Esophagus mucosa (tissue), 1 donor: ENCODE results near the gene PRKAG1. TPM values are rescaled to one million over a fixed set of nuclear protein-coding genes. Genes with fewer than 3 reads are reported as not detected.

Experiments used
- ATAC-seq: fragments of 200-7000 bp; cut with Tn5 transposase; one replicate; pipeline ENCODE4 v1.9.1; 2020
- total RNA-seq: library from RNA; stranded (reverse); gene quantifications from one replicate; pipeline ENCODE4 v1.2.4, GENCODE V29; 2023
- donor health status: DM: yes; HTN: yes; CAD: no.

Gene PRKAG1
- total RNA-seq, 1 donor from 2014 or later: 52.8 TPM

DNA sequence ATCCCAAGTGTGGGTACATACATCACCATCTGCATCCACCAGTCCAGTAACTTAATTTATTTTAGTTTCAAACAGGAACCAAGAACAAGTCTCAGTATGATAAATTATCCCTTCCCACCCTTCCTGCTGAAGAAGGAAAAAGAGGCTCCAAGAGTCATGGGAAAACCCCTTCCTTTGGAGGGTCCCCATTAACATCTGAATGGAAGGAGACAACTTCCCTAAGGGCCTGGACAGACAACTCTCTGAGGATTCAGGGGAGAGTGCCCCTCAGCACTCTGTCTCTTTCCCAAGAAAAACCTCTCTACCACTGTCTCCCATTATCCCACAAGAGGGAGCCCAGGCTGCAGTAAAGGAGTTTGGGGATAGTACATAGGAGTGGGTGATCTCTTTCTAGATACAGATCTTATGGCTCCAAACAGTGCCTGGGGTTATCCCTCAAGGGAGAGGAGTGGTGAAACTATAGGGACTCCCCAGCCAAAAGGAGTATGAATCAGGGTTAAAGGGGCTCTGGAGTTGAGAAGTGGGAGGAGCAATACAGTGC lies 53.2 kb downstream of the PRKAG1 start:
- ATAC-seq: no peak

DNA sequence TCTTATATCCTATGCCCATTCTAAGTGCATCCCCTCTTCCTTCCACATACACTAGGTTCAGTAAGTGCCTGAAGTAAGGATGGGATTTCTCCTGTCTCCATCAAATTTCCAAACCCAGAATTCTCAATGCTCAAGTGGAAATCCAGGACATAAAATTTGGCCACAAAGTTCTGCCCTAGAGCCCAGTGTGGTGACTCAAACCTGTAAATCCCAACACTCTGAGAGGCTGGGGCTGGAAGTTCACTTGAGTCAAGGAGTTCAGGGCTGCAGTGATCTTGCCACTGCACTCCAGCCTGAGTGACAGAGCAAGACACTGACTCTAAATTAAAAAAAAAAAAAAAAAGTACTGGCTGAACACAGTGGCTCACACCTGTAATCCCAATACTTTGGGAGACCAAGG lies 56.8 kb downstream of the PRKAG1 start:
- no peak for ATAC-seq

DNA sequence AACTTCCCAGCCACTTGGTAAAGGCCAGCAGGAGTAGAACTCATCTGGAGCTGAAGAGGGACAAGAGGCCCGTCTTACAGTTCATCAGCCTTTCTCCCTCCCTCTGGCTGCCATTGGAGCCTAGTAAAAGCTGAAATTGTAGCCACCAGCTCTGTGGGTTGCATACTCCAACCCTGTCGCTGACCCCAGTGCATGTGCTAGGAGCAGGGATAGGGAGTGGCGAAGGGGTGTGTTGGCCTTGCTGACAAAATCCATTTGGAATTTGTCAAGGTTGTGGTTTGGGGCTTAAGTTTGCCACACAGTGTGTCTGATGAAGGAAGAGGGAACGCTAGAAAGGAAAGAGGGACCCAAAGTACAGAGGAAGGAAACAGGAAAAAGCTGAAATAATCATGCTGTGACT lies 57.2 kb downstream of the PRKAG1 start:
- no peak for ATAC-seq

- ATAC-seq: no peak
Observed at GRCh38 chr12:48960834-48961233, 57.7 kb downstream of the PRKAG1 start.

- ATAC-seq: no peak
Observed at GRCh38 chr12:48958049-48958388, 60.6 kb downstream of the PRKAG1 start.

DNA sequence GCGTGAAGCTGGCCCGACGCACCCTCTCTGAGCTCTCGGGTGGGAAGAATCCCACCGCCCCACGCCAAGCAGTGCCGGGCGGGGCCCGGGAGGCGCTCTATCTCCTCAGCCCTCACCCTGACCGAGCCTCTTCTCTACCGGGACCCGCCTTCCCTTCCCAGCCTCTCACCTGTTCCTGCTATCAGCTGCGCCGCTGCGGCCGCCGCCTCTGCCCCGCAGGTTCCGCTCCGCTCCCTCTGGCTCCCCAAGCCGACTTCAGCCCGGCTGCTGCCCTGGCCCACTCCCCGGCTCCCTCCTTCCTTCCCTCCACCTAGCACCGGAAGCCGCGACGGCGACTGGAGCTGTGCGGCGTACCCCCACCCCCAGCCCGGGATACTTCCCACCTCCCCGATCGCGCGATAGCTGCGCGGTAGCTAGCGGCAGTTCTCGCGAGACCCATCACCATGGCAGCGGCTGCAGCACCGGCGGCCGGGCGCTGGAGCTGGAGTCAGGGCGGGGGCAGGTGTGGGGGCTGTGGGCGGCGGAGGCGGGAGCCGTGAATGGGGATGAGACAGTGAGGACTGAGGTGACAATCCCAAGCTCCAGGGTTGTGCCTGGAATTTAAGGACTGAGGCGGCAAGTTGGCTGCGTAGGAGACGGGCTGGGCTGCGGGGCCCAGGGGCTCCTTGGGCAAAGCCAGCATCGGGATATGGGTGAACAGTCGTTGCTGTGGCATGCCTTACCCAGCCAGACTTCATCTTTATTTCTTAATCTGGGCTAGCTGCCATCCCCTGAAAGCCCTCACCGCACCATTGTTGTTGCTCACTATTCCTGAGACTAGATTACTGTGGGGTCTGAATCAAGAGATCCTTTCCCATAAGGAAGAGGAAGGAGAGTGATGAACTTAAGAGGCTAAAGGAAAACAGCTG lies 61.2 kb downstream of the PRKAG1 start, which contains the start of gene ARF3:
ARF3 (minus strand) TSS at position 347 of the 908 bp plus-strand sequence. CDS start 16,392 bp downstream, outside the sequence.
- ATAC-seq: peak; percentile 92

- ATAC-seq: peak; percentile 84
Observed at GRCh38 chr12:48956279-48957140, 62.1 kb downstream of the PRKAG1 start.

DNA sequence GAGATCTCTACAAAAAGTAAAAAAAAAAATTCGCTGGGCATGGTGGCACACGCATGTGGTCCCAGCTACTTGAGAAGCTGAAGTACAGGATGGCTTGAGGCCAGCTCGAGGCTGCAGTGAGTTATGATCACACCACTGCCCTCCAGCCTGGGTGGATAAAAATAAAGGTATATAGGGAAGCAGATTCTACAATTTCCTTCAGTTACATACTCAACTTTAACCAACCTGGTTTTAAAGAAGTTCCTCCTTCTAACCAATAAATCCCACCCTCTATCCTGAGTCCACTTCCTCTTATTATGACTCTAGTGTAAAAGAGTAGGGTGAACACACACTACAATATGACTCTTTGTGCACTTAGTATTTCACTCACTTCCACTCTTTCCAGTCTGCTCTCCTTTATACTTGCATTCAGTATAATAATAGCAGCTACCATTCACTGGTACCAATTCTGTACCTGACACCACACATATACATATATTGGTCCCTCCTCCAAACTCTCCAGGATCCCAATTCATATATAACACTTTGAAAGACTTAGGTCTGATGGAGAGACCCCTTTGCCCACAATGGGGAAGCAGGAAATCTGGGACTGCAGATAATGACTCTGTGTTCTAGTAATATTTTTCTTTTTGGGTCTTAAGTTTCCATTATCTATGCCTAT lies 63.6 kb downstream of the PRKAG1 start:
- no peak for ATAC-seq

- no peak for ATAC-seq
Observed at GRCh38 chr12:48954061-48954460, 64.5 kb downstream of the PRKAG1 start.

GRCh38 chr12:48952691-48953090 lies 65.9 kb downstream of the PRKAG1 start:
- no peak for ATAC-seq

Other genes with a start within 250 kb of the PRKAG1 start
- gene ADCY6, start 229.7 kb downstream of the PRKAG1 start, total RNA-seq: 11.1 TPM
- 28.8 TPM for gene CACNB3, start 200.3 kb downstream of the PRKAG1 start, total RNA-seq
- gene DDX23, start 166.6 kb downstream of the PRKAG1 start, total RNA-seq: 37.3 TPM
- 2.6 TPM for gene RND1, start 152.9 kb downstream of the PRKAG1 start, total RNA-seq
- 13.1 TPM for gene FKBP11, start 93.3 kb downstream of the PRKAG1 start, total RNA-seq
- 144 TPM for gene ARF3, start 61.3 kb downstream of the PRKAG1 start, total RNA-seq
- 0.48 TPM for gene WNT10B, start 47.0 kb downstream of the PRKAG1 start, total RNA-seq
- not detected for gene WNT1, start 40.5 kb downstream of the PRKAG1 start, total RNA-seq
- 0.28 TPM for gene DDN, start 19.4 kb downstream of the PRKAG1 start, total RNA-seq
- 48.2 TPM for gene KMT2D, start 42.0 kb upstream of the PRKAG1 start, total RNA-seq
- gene RHEBL1, start 51.2 kb upstream of the PRKAG1 start, total RNA-seq: 0.44 TPM
- 0.12 TPM for gene DHH, start 76.0 kb upstream of the PRKAG1 start, total RNA-seq
- gene LMBR1L, start 92.1 kb upstream of the PRKAG1 start, total RNA-seq: 24.4 TPM
- gene TUBA1B, start 112.6 kb upstream of the PRKAG1 start, total RNA-seq: 536 TPM
- gene TUBA1A, start 170.3 kb upstream of the PRKAG1 start, total RNA-seq: 14.0 TPM
- 755 TPM for gene TUBA1C, start 246.3 kb upstream of the PRKAG1 start, total RNA-seq